Thyroid gland (tissue), 4 donors: Measurements from ENCODE around the gene BCL2.

Experiments
- POLR2A ChIP-seq, 2 donors: fragments of 450-650 bp; IDR thresholded peaks; one replicate each; pipeline ENCODE4 v1.6.1; 2017; ENCODE audit warnings: antibody characterized with exemption in 2 of 2, mild to moderate bottlenecking in 2 of 2, moderate library complexity in 1 of 2
- TF ChIP-seq, protein P1 (sequence below), 6 experiments: fragments of 200-600 bp in 3 of 6; fragments of 450-650 bp in 3 of 6; sonication (generic) in 3 of 6; IDR thresholded peaks; one replicate each; pipeline ENCODE4 v1.5.1; 2016 to 2019; ENCODE audit warnings: antibody characterized with exemption in 6 of 6, mild to moderate bottlenecking in 2 of 6, inconsistent platforms in 1 of 6, moderate library complexity in 1 of 6

DNA sequence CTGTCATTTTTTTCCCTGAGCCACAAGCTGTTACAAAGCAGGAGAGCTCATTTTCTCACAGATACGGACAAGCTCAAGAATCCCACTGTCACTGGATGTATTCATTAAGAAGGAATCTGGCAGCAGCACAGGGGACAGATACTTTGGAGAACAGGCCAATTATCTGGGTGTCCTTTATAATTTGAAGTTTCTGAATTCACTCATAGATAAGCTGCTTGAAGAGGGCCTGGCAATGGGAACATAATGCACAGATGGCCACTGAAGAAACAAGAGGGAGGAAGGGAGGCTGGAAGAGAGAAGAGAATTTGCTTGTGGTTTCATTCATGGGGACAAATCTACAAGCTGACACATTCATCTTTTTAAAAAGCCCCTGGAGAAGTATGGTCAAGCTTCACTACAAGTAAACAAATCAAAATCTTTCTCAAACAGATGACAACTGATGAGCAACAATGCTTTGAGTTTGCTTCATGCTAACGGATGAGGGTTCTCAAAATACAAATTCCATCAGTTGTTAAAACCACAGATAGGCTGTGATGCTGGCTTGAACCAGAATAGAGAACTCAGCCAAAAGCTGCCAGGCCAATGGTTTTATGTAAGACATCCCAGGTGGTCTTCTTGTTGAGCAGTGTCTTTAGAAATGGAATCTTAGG is 11.9 kb downstream of the BCL2 start:
- TF ChIP-seq, protein P1, sequence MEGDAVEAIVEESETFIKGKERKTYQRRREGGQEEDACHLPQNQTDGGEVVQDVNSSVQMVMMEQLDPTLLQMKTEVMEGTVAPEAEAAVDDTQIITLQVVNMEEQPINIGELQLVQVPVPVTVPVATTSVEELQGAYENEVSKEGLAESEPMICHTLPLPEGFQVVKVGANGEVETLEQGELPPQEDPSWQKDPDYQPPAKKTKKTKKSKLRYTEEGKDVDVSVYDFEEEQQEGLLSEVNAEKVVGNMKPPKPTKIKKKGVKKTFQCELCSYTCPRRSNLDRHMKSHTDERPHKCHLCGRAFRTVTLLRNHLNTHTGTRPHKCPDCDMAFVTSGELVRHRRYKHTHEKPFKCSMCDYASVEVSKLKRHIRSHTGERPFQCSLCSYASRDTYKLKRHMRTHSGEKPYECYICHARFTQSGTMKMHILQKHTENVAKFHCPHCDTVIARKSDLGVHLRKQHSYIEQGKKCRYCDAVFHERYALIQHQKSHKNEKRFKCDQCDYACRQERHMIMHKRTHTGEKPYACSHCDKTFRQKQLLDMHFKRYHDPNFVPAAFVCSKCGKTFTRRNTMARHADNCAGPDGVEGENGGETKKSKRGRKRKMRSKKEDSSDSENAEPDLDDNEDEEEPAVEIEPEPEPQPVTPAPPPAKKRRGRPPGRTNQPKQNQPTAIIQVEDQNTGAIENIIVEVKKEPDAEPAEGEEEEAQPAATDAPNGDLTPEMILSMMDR (IDR thresholded peaks at IDR 0.05) = no peak
- TF ChIP-seq POLR2A (IDR thresholded peaks at IDR 0.05) = no peak
